Activated T-cell treated with anti-CD3 and anti-CD28 coated beads, Interleukin-2, amount 50 U/mL, for 48 hours (primary cell): ENCODE data around the gene SLC66A1.

Experiments
- DNase-seq, 2 experiments: peaks; one replicate each; pipeline ENCODE4 v3.0.0-alpha.2; 2020

Gene SLC66A1

DNA sequence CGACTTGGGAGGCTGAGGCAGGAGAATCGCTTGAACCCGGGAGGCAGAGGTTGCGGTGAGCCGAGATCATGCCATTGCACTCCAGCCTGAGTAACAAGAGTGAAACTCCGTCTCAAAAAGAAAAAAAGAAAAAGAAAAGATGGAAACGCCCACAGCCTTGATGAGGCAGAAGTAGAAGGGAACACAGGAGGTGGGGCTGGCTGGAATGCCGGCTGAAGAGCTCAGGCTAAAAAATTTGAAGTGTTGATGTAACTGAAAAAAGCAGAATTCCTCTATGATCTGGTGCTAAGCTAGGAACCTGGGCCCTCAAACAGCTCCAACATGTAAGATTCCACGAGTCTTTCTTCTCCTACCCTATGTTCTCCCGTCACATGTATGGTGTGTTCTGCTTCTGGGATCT, 53.6 kb downstream of the SLC66A1 start:
- DNase-seq: no peak

DNA sequence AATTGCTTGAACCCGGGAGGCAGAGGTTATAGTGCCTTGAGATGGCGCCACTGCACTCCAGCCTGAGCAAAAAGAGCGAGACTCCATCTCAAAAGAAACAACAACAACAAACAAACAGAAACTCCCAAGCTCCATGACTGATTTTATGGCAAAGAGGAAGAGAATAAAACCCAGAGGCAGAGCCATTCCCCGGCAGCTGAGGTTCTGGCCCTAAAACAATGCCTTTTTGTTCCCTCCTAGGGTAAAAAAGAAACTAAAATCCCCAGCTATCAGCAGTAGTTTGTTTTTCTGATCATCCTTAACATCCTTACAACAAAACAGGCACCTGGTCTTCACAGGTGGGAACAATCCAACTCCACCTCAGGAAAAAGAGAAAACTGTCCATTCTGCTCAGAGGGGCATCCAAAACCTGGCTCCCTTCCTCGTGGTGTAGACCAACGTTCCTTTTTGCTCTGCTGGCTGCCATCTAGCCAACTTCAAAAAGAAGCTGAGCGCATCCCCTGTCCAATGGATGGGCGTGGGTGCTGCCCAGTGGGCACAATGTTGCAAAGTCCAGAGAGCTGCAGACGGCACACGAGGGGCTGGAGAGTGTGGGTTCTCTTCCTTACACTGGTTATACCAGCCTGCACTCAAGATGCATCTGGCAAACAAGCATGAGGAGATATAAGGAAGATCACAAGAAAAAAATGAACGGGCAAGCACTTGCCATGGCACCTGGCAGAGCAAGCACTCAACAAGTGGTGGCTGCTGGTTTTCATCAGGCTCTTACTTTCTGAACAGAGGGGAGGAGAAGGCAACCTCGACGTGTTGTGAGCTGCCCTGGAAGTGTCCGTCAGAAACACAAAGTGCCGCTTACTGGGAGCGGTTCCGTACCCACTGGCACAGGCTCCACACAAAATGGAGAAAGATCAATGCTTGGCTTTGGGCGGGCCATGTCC, 54.7 kb downstream of the SLC66A1 start:
- no peak for DNase-seq

DNA sequence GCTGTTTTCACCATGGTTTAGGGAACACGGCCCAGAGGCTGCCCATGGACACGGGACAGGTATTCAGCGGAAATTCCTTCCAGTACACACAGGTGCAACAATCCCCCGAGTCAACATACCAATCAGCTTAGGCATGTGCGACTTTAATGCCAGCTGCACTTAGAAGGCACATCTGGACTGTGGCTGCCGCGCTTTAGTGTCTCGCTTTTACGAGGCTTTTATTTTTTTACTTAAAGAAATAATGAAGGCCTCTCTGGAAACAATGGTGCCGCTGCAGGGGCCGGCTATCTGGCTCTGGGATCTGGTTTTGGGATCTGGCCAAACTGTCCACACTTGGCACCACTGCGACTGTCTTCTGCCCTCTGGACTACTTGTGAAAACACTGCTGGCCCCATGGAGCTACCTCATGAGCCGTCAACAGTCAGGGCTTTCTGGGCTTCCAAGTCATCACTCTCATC, 55.5 kb downstream of the SLC66A1 start:
- DNase-seq: no peak

DNA sequence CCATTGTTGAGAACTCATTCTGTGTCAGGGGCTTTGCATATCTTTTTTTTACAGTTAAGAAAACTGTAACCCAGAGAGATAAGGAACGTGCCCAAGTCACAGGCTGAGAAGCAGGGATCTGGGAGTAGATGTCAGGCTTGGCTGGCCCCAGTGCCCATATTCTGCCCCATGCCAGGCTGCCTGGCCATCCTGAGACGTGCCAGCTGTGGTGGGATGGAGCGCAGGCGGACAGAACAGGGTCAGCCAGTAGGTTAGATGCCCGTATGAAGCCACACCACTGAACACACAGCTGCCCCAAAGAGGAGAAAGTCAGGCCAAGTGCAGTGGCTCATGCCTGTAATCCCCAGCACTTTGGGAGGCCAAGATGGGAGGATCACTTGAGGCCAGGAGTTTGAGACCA, 55.9 kb downstream of the SLC66A1 start:
- no peak for DNase-seq

DNA sequence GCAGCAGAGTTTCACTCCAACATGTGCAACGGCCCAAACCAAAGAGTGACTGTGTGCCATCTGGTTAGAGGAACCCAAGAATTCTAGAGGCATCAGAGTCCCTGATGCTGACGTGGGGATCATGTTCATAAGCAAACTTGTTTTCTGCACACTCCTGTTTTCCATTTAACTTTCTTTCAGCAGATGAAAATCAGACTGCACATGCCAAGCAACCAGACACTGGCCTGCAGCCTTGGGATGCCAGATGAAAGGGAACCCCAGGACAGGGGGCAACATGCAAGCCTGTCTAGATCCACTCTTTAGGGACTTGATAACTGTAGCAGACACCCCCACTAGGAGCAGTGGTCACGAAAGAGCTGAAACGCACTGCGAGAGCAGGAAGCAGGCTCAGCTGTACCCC, 56.8 kb downstream of the SLC66A1 start:
- no peak for DNase-seq

DNA sequence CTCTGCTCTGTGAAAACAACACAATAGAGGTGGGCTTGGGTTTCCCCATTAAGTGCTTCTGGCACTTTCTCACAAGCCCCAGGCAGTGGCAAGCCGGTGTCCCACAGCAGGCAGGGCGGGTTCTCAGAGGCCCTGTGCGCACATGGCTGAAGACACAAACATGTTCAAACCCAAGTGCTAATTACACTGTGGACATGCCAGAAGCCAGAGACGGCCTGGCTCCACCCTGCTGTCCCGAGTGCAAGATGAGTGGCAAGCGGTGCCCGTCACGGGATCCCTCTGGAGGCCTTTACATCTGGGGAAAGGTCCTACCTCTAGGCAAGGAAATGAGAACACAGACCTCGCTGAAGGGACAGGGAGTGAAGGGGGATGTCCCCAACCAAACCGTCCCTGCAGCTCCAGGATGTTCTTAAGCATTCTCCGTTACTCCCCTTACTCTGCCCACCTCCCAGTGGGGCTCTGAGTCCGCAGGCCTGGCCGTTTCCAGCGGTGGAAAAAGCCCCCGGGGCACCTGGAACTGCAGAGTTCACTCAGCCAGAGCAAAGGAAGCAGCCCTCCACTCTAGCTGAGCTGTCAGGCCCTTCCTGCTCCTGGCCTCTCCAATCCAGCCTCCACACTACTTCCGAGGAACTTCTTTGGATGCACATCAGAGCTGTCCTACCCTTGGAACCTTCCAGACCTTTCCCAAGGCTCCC, 57.4 kb downstream of the SLC66A1 start:
- no peak for DNase-seq

GRCh38 chr1:19370453-19371170, 58.5 kb downstream of the SLC66A1 start:
- no peak for DNase-seq

GRCh38 chr1:19371226-19372135, 59.4 kb downstream of the SLC66A1 start:
- no peak for DNase-seq

DNA sequence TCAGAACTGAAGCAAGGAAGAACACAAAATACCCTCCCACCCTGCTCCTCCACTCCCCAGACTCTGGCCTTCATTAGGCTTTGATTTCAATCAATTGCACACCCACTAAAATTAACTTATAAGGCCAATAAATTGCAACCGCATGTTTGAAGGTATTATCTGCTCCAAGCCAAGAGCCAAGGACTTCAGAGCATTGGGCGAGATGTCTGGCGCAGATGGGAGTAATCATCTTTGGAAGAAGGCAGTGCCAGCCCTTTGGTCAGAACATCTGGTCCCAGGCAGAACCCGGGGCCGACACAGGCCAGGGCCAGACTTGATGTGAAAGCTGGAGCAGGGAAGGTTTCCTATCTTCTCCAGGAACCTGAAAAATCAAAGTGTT, 60.0 kb downstream of the SLC66A1 start:
- no peak for DNase-seq

DNA sequence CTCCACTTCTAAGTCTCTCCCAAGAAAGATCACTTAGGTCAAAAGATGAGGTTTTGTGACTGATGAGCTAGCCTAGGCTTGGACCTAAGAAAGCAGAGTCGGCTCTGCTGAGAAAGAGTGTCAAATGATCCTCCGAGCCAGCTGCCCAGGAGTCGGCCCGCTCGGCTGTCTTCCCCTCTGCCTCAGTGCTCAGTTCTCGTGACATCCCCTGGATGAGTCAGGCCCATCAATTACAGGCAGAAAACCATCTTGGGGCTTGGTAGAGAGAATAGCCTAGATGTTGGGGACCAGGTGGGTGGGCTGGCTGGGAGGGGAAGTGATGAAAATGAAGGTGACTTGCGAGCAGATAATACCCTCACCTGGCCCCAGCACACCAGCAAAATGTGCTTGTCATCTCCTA, 60.5 kb downstream of the SLC66A1 start:
- no peak for DNase-seq

- DNase-seq: no peak
Observed at GRCh38 chr1:19373211-19374082, 61.3 kb downstream of the SLC66A1 start.

DNA sequence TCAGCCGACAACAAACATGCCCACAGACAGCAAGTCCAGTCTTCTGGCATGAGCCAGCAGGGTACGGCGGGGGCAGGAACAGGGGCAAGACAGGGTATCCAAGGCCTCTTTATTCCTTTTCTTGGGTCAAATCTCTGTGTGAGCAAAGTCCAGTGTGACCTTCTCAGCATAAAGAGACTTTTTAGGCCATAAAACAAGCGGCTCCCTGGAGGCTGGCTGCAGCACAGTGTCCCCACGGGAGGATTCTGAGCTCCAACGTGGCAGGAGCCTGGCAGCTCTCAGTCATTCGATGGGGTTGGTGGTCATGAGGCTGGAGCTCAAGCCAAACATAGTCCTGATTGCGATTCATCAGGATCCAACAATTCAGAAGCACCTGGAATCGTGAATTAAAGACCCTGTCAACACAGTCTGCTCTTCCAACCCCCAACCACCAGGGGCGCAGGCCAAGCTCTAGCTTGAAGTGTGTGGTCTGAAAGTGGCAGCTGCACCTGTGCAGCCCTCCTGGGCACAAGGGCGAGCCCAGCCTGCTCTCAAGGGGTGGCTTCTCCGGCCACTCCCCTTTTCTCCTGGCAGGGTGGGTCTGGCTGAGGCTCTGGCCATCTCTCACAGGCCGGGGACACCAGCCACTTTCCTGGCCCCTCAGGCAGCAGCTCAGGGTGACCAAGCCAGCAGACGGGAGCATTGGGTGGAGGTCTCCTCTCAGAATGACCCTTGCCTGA, 62.1 kb downstream of the SLC66A1 start:
- no peak for DNase-seq

DNA sequence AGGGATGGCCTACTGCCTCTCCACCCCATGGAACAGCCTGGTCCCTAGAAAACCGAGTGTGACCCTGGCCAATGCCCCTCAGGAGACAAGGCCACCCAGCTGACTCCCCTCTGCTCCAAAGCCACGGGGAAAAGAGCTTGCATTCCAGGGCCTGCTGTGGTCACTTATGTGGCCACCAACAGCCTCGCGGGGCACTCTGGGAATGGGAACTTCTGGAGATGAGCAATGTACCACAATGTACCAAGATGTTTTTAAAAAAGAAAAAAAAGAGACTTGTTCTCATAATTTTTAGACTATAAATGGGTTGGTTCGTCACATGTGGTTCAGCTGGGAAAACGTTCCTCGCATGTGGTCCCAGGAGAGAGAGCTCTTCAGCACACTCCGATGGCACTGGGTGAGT, 62.8 kb downstream of the SLC66A1 start:
- no peak for DNase-seq

- no peak for DNase-seq
Observed at GRCh38 chr1:19375631-19376400, 63.7 kb downstream of the SLC66A1 start.

GRCh38 chr1:19376428-19377372, 64.6 kb downstream of the SLC66A1 start:
- no peak for DNase-seq

GRCh38 chr1:19377812-19378718, 65.9 kb downstream of the SLC66A1 start:
- DNase-seq: peak; percentile 63 to 64
